ENCODE measurements around the gene PLEKHM3.

DNA sequence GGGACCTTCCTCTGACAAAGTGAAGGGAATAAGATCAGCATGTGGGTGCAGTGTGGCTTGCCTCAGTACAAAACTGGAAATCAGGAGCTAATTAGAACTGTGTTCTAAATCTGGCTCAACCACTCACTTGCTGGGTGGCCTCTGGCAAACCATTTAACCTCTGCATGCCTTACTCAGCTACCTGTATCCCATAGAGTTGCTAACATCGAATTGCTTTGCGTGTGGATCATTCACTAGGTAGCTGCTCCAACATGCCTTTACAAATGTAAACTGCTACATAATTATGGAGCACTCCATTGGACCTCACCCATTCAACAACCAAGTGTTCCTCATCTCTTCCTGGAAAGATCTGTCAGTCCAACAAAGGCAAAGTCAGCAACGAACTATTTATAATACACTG, 19.0 kb downstream of the PLEKHM3 start:
- TF ChIP-seq, protein P1, sequence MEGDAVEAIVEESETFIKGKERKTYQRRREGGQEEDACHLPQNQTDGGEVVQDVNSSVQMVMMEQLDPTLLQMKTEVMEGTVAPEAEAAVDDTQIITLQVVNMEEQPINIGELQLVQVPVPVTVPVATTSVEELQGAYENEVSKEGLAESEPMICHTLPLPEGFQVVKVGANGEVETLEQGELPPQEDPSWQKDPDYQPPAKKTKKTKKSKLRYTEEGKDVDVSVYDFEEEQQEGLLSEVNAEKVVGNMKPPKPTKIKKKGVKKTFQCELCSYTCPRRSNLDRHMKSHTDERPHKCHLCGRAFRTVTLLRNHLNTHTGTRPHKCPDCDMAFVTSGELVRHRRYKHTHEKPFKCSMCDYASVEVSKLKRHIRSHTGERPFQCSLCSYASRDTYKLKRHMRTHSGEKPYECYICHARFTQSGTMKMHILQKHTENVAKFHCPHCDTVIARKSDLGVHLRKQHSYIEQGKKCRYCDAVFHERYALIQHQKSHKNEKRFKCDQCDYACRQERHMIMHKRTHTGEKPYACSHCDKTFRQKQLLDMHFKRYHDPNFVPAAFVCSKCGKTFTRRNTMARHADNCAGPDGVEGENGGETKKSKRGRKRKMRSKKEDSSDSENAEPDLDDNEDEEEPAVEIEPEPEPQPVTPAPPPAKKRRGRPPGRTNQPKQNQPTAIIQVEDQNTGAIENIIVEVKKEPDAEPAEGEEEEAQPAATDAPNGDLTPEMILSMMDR (IDR thresholded peaks at IDR 0.05), result no peak
- no peak for TF ChIP-seq POLR2A (IDR thresholded peaks at IDR 0.05)

All from adrenal gland (tissue), 5 donors.